DND-41 (cell line): ENCODE data around the gene PTPRK.

ENCODE experiments used
- ATAC-seq: fragments of 200-7000 bp; cut with Tn5 transposase; 3 replicates; pipeline ENCODE4 v1.9.1; 2021; ENCODE audit warnings: low read depth; ENCODE audit not compliant: insufficient read depth
- DNase-seq: peaks from one replicate; pipeline ENCODE4 v3.0.0-alpha.2; 2020
- H2AFZ ChIP-seq: 2 replicates; pipeline ENCODE4 v1.6.0; 2012; ENCODE audit warnings: low read depth, low read length
- H3K27ac ChIP-seq: 2 replicates; pipeline ENCODE4 v1.5.1; 2012; ENCODE audit warnings: low read length, inconsistent platforms
- H3K27me3 ChIP-seq: fragments of 200-600 bp; sonication (generic); 2 replicates; pipeline ENCODE4 v1.6.0; 2012; ENCODE audit warnings: low read length, mild to moderate bottlenecking, inconsistent platforms; ENCODE audit not compliant: insufficient read depth, poor library complexity
- H3K36me3 ChIP-seq: 2 replicates; pipeline ENCODE4 v1.5.1; 2012; ENCODE audit warnings: low read length, inconsistent platforms; ENCODE audit not compliant: insufficient read depth
- H3K4me1 ChIP-seq: 2 replicates; pipeline ENCODE4 v1.5.1; 2012; ENCODE audit warnings: mild to moderate bottlenecking, low read length; ENCODE audit not compliant: insufficient read depth
- H3K4me2 ChIP-seq: 2 replicates; pipeline ENCODE4 v1.6.0; 2012; ENCODE audit warnings: mild to moderate bottlenecking, moderate library complexity, low read length, inconsistent platforms; ENCODE audit not compliant: insufficient read depth
- H3K4me3 ChIP-seq, 2 experiments: fragments of 200-600 bp in 1 of 2; shearing (Covaris generic) in 1 of 2; 2 replicates each; pipeline ENCODE4 v1.5.1; 2012 to 2016; ENCODE audit warnings: inconsistent platforms in 2 of 2, low read length in 2 of 2, mild to moderate bottlenecking in 2 of 2, low read depth in 1 of 2, moderate library complexity in 1 of 2
- H3K79me2 ChIP-seq: 2 replicates; pipeline ENCODE4 v1.6.0; 2012; ENCODE audit warnings: low read length, inconsistent platforms; ENCODE audit not compliant: insufficient read depth
- H3K9ac ChIP-seq: 2 replicates; pipeline ENCODE4 v1.6.0; 2012; ENCODE audit warnings: low read depth, mild to moderate bottlenecking, inconsistent platforms, low read length, moderate library complexity
- H3K9me3 ChIP-seq: 2 replicates; pipeline ENCODE4 v1.5.1; 2012; ENCODE audit warnings: low read length, moderate library complexity, mild to moderate bottlenecking, inconsistent platforms; ENCODE audit not compliant: insufficient read depth, severe bottlenecking
- H4K20me1 ChIP-seq: 2 replicates; pipeline ENCODE4 v1.6.0; 2012; ENCODE audit warnings: low read length; ENCODE audit not compliant: insufficient read depth
- CTCF ChIP-seq: IDR thresholded peaks from 2 replicates; pipeline ENCODE4 v1.5.1; 2012; ENCODE audit warnings: borderline replicate concordance, low read length, moderate library complexity, mild to moderate bottlenecking; ENCODE audit not compliant: poor library complexity, severe bottlenecking; ENCODE audit errors: extremely low read depth
- EZH2 ChIP-seq: IDR thresholded peaks from 3 replicates; pipeline ENCODE4 v1.6.1; 2012; ENCODE audit warnings: borderline replicate concordance, low read depth, mild to moderate bottlenecking, moderate library complexity, low read length, inconsistent platforms; ENCODE audit not compliant: severe bottlenecking

PTPRK gene

GRCh38 chr6:128164254-128164653 is 356.1 kb downstream of the PTPRK start:
- Histone ChIP-seq H3K36me3 (no peaks in the 10 kb centered on the region), H3K27me3 (no peaks in the 10 kb centered on the region), H3K4me2 (no peak overlapping the region), H3K79me2 (no peaks in the 10 kb centered on the region), H3K9me3 (no peaks in the 10 kb centered on the region), H3K4me3 (no peak overlapping the region), H3K4me1 (no peaks in the 10 kb centered on the region), H2AFZ (no peak overlapping the region), H4K20me1 (no peaks in the 10 kb centered on the region), H3K27ac (no peak overlapping the region), H3K9ac (no peak overlapping the region)
- DNase-seq (no peak), ATAC-seq (no peak)
- no peak for TF ChIP-seq EZH2
- TF ChIP-seq CTCF: no peak

- H3K79me2 ChIP-seq: no peaks in the 10 kb centered on the region
- no peak overlapping the region for H3K4me2 ChIP-seq
- no peak for ATAC-seq
Measured at GRCh38 chr6:128162423-128162822, 358.0 kb downstream of the PTPRK start.

GRCh38 chr6:128161839-128162238 is 358.6 kb downstream of the PTPRK start:
- H3K27ac ChIP-seq: no peak overlapping the region
- no peak overlapping the region for H3K4me2 ChIP-seq
- ATAC-seq (no peak), DNase-seq (no peak)
- no peaks in the 10 kb centered on the region for H3K36me3 ChIP-seq
- H3K27me3 ChIP-seq: no peaks in the 10 kb centered on the region
- TF ChIP-seq EZH2: no peak
- no peak overlapping the region for H2AFZ ChIP-seq
- no peaks in the 10 kb centered on the region for H3K79me2 ChIP-seq
- no peaks in the 10 kb centered on the region for H3K4me1 ChIP-seq
- no peak overlapping the region for H3K9ac ChIP-seq
- H4K20me1 ChIP-seq: no peaks in the 10 kb centered on the region
- no peaks in the 10 kb centered on the region for H3K9me3 ChIP-seq
- H3K4me3 ChIP-seq: no peak overlapping the region

More at GRCh38 chr6:128162423-128162822, 358.0 kb downstream of the PTPRK start:
- no peak overlapping the region for H3K9ac ChIP-seq
- no peak overlapping the region for H2AFZ ChIP-seq
- DNase-seq: no peak
- no peak for TF ChIP-seq CTCF
- no peak for TF ChIP-seq EZH2
- no peaks in the 10 kb centered on the region for H3K9me3 ChIP-seq
- no peaks in the 10 kb centered on the region for H3K4me1 ChIP-seq
- H3K36me3 ChIP-seq: no peaks in the 10 kb centered on the region
- H3K4me3 ChIP-seq: no peak overlapping the region
- no peak overlapping the region for H3K27ac ChIP-seq
- no peaks in the 10 kb centered on the region for H3K27me3 ChIP-seq
- no peaks in the 10 kb centered on the region for H4K20me1 ChIP-seq

- H3K27ac ChIP-seq: no peak overlapping the region
- no peak overlapping the region for H3K9ac ChIP-seq
- no peak overlapping the region for H3K4me2 ChIP-seq
- H4K20me1 ChIP-seq: no peaks in the 10 kb centered on the region
- no peaks in the 10 kb centered on the region for H3K9me3 ChIP-seq
- no peaks in the 10 kb centered on the region for H3K4me1 ChIP-seq
- ATAC-seq: no peak
- no peak for DNase-seq
- no peaks in the 10 kb centered on the region for H3K79me2 ChIP-seq
- TF ChIP-seq EZH2 (no peak), CTCF (no peak)
- H3K36me3 ChIP-seq: no peaks in the 10 kb centered on the region
- H3K4me3 ChIP-seq: no peak overlapping the region
- no peaks in the 10 kb centered on the region for H3K27me3 ChIP-seq
- H2AFZ ChIP-seq: no peak overlapping the region
Measured at GRCh38 chr6:128161263-128161662, 359.1 kb downstream of the PTPRK start.
